GM18907 (cell line): ENCODE measurements around the gene PISD.

Source experiments
- ATAC-seq: cut with Tn5 transposase; IDR thresholded peaks from one replicate; pipeline ENCODE4 v1.9.1; 2021; ENCODE audit warnings: mild to moderate bottlenecking, moderate library complexity; ENCODE audit not compliant: unreplicated experiment

PISD gene

DNA sequence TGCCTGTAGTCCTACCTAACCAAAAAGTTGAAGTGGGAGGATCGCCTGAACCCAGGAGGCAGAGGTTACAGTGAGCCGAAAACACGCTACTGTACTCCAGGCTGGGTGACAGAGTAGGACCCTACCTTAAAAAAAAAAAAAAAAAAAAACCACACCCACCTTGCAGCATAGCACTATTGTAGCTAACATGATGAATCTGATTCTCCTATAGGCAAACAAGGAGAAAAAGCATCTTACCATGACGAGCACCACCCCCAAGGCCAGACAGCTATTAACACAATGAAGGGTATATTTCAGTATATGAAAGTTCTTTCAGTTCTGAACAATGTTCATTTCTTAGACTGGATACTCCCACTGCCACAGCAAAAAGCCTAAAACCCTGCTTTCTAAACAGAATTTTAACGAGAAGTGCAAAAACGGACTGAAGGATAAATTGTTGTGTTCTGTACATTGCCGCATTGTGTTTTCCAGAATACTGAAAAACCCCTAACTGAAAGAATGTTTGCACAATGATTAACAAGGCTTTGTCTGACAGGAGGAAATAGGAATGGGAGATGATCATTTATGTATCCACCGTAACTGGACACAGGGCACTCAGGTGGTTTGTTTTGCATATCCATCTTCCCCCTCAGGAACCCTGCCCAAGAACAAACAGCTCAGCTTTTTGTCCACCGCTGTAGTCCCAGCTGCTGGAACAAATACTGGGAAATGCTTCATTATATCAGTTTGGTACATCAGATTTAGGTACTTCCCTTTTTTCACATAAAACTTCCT lies 8.9 kb downstream of the PISD start:
- ATAC-seq: no peak

DNA sequence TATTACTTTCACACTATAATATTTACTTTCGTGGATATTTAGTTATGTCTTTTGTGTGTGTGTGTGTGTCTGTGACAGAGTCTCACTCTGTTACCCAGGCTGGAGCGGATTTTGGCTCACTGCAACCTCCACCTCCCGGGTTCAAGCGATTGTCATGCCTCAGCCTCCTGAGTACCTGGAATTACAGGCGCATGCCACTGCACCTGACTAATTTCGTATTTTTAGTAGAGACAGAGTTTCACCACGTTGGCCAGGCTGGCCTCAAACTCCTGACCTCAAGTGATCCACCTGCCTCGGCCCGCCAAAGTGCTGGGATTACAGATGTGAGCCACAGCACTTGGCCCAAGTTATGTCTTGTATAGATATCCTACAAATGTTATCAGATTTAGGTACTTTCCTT lies 9.9 kb downstream of the PISD start:
- ATAC-seq: no peak

DNA sequence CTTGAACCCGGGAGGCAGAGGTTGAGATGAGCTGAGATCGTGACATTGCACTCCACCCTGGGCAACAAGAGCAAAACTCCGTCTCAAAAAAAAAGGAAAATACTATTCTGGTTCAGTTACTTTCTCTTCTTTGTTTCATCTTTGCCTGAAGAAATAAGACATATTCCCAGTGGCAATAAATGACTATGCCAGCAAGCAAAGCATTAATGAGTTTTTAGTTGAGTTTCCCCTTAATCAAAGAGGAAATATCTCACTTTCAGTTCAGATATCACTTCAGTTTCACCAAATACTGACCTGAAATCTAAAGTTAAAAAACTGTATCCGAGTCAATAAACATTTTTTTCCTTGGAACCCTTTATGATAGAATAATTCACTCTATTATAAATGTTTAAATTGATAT lies 10.4 kb downstream of the PISD start:
- no peak for ATAC-seq

DNA sequence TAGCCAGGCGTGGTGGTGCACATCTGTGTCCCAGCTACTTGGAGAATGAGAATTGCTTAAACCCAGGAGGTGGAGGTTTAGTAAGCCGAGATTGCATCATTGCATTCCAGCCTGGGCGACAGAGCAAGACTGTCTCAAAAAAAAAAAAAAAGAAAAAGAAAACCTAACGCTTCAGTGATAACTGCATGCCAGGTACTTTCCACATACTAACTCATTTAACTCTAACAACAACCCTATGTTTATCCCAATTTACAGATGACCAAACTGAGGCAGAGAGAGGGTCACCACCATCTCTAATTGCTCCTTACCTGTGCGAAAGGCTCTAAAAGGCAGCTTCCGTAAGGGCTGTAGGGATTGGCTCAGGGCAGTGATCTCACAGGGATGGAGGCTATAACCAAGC lies 11.6 kb downstream of the PISD start:
- no peak for ATAC-seq

DNA sequence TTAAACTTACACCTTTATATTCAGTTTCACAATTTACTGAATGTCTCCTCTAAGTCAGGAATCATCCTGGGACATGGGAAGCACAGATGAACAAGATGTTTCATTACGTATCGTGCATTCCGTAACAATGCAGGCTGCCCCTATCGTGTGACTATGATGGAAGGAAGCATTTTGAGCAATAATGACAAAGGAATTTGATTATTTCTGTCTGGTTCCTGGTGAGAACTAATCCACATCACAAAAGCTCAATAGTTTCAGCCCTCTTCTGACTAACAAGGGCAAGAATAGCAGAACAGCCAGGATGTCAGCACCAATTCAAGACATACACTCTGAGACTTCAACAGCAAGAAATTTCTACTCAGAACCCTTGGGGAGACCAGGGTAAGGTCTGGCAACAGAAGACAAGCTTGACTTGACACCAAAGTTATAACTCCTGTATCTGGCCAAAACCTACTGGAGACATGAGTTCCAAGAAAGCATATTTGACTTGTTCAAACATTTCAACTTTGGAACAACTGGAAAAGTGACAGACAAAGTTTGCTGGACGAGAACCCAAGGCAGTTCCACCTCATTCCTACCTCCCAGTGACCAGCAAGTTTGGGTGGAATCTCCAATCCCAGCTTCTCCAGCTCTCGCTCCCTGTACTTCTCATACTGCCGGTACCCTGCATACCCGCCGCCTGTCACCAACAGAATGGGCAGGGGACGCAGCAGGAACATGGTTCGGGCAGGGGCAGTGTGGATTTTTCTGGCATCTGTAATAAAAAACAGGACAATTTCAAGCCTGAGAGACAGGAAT lies 14.3 kb downstream of the PISD start:
- no peak for ATAC-seq

DNA sequence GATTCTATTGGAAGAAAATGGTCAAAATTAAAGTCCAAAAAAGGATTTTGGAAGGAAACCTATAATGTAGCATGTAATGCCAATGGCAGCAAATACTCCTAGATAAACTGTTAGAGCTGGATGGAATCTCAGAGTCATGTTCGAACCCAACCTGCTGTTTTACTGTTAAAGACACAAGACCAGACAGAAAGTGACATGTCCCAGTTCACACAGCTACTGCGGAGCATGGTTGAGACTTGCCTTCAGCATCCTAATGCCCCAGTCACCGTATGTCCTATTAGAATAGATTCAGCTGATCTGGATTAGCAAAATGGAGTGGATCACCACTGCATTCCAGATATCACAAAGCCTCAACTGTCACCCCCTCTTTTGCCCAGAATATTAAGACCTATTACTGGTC lies 14.9 kb downstream of the PISD start:
- ATAC-seq: no peak

DNA sequence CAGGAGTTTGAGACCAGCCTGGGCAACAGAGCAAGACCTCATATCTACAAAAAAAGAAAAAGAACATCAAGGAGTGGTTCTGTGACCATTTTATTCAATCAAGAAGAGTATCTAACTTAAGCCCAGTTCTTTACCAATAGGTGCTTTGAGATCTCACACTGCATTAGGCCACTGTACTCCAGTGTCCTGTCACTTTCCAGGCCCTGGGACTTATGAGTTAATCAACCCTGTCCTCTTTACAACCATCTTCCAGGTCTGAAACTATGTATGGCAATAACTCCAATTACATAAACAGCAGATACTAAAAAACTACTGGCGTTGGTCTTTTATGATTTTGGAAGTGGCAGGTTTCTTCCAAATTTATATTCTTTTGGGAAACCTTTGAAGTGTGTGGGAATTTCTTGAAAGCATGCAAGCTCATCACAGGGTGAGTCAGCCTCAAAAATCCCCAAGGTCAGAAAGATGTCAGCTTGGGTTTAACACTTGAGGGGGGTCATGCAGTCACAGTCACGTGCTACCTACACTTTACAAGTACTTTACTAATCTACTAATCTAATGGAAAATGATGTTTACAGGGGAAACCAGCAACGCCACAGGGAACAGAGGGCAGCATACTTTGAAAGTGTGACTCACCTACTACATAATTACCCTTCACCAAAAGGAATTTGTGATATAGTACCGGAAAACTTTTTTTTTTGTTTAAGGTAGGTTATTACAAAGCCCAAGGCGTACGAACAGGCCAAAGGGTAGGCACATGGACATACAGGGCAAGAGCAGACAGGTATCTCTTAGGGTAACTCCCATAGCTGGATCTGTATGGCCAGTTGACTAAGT lies 15.6 kb downstream of the PISD start:
- peak; percentile 58 for ATAC-seq

DNA sequence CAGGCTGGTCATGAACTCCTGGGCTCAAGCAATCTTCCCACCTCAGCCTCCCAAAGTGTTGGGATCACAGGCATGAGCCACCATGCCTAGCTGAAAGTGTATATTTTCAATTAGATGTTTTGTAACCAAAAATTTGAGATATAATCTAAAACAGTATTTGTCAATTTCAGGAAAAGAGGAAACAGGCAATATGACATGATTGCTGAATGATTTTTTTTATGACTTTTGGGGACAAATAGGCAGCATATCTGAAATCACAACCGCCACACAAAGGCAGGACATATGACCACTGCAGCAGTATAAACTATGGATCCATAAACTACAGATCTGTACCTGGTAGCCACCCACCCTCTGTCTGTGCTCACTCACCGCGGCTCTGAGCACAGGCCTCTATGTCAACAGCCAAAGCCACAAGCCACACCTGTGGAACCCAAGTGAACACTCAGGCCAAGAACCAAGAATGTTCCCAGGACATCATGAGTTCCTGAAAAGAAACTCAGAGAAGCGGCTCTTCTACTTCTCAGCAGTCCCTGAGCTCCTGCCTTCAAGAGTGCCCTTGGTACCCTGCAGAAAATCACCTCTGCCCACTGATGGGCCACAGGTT lies 22.5 kb downstream of the PISD start:
- ATAC-seq: no peak

DNA sequence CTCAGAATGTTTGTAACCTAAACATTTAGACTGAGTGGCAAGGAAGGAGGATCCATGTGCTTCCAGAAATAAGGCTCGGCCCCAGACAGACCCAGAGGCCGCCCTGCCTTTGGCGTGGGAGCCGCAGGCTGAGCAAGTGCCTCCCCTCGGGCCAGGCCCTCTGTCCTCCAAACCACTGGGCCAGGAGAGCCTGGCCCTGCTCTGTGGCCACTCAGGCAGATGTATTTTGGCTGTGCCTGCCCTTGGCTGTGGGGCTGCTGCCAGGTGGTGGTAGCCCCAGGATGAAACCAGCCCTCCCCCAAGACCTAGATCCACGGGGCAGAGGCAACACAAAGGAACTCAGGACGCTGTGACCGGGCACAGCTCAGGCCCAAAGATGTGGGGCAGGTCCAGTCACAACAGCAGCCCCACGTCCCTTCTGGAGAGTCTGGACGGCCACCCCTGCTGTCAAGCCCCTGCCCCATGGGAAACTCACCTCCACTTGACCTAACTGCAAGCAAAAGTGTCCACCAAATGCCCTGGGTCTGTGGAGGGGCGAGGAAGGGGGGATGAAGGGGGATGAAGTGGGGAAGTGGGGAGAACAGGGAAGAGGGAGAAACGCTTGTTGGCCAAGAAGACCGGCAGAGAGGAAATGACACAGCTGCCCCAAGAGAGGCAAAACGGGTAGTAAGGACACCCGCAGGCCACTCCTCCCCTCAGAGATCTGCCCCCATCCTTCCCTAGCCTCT lies 24.0 kb downstream of the PISD start:
- ATAC-seq: peak; percentile 42

DNA sequence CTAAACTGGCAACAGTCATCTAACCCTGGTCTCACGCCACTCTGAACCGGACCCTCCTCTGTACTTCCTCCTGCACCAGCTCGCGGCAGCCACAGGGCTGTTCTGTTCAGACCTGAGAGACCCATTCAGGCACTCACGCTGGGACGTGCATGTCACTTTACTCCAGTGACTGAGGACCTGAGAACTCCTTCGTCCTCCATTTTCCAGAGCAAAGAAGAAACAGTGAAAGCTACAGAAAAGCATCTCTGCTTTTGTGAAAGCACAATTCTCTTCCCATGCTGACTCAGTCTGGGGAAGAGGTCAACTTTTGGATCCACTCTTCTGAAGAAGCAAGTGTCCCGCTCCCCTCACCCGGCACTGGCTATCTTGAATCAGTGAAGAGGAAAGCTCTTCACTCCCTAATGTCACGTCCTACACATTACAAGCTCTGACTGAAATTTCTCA lies 24.5 kb downstream of the PISD start:
- peak; percentile 56 for ATAC-seq

DNA sequence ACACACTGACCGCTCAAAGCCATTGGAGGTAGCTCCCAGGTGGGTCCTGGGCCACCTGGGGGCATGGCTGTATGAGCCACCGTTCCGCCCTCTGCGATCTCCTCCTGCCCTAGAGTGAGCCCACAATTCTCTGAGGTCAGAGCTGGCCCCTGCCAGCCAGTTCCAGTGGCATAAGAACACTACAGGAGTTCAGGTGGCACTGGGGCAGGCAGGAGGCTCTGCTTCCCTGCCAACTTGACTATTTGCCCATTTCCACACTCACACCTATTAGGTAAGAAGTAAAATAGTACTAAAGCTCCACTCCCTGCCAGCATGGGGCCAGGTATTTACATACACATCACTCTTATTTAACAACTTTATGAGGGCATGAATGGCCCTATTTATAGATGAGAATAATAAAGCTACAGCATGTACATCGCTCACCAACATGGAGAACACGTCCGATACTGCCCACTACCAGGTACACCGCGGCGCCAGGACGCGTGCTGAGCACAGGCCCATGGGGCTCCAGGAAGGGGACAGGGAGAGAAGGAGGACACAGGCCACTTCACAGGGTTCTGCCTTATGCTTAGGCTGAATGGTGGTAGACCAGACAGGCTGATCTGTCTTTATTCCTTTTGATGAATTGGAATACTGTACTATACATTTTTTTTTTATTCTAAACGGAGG lies 26.2 kb downstream of the PISD start:
- ATAC-seq: no peak

DNA sequence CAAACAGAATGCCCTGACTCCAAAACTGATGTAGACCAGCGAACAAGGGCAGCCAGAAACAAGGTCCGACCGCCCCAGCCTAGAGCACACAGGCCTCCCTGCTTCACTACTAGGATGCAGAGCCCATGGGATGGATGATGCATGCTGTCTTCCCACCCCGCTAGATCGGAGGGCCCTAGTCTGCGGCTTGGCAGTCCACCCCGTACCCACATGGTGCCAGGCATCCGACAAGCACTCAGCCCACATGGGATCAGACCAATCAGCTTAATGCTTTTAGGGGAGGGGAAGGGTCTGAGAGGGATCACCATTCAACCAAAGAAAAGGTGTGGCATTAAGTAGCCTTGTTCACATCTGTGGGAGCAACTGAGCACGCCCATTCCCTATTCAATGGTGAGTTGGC lies 30.6 kb downstream of the PISD start:
- no peak for ATAC-seq

DNA sequence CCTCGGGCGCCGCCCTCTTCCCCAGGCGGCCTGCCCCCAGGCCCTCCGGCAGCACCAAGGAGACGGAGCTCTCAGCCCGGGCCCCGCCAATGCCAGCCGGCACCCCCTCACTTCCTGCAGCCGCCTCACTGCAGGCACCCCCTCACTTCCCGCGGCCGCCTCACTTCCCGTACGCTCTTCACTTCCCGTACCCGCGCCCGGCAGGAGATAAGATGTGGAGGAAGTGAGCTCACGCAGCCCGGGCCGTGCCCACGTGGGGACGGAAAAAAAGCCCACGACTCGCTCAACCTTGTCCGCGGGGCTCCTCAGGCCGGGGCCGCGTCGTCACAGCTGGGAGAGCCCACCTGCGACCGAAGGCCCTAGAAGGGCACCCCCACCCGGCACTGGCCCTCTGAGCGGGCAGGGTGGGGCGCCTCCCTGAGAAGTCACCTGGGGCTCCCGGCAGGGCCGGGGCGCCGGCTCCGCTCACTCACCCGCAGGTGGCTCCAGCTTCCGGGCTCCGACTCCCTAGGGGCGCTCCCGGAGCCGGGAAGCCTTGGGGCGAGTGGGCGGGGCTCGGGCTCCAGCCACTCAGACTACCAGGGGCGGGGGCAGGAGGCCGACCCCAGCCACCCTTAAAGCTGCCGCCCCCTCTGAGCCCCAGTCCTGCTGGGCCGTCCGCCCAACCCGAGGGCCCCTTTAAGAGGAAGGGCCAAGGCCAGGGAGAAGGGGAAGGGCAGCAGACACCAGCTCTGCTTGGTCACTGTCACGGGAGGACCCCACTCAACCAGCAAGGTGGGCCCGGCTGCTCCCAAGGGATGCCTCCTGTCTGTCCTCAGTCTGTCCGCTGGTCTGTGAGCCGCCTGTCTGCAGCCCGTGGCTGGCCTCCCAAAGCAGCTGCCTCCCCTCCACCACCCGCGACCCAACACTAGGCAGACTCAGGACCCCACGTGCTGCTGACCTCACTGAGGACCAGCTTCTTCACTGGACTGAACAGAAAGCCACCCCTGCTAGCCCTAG lies 31.4 kb downstream of the PISD start:
- peak; percentile 65 for ATAC-seq

DNA sequence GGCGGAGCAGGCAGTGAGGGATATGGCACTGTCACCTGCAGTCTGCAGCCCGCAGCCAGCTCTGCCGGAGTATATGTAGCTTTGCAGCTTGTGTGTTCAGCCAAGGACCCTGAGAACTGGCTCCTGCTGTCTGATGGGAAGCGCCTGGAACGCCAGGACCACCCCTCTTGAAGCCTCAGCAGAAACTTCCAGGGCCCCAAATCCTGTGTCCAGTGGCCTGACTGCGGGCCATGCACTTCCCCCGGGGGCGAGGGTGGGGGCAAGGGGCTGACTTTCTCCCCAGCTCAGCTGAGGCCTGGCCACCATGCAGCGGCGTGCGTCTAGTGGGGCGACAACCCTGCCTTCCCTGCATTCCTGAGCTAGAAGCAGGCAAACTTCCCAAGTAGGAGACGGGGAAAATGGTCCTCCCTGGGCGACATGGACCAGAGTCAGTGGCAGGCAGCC lies 32.3 kb downstream of the PISD start:
- ATAC-seq: no peak

DNA sequence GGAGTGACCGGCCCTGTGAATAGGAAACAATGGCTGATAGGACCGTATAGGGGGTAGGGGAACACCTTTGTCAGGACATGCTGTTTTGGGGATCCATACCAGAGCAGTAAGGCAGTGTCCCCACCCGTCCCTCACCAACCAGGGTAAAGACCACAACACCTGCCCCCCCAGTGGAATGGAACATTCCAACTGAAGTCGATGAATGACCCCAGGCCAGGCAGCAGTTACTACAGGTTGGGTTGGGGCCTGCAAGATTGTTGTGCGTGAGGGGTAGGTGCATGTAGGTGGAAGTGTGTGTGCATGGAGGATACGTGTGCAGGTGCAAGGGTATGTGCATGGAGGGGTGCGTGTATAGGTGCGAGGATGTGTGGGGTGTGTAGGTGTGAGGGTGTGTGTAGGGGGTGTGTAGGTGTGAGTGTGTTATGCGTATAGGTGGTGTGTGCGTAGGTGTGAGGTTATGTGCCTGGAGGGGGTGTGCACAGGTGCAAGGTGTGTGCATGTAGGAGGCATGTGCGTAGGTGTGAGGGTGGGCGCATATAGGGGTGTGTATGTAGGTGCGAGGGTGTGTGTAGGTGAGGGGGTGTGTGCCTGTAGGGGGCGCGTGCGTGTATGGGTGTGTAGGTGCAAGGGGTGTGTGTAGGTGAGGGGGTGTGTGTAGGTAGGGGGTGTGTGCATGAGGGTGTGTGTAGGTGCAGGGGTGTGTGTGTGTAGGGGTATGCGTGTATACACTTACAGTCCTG lies 32.9 kb downstream of the PISD start:
- no peak for ATAC-seq

DNA sequence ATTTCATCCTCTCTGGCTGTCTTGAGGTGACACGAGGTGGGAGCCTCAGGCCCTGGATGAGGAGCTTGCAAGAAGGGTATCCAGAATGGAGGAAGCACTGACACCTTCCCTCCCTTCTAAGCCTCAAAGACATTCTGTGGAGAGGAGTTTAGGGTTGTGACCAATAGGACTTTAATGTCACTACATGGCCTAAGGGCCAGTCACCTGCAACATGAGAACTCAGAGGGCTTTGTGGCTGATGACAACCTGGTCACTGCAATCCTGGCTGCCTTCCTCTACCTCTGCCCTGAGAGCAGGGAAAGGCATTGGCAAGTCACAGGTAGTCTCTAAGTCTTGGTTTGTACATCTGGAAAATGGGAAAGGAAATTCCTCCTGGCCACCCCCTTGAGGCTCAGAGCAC lies 33.7 kb downstream of the PISD start:
- no peak for ATAC-seq

DNA sequence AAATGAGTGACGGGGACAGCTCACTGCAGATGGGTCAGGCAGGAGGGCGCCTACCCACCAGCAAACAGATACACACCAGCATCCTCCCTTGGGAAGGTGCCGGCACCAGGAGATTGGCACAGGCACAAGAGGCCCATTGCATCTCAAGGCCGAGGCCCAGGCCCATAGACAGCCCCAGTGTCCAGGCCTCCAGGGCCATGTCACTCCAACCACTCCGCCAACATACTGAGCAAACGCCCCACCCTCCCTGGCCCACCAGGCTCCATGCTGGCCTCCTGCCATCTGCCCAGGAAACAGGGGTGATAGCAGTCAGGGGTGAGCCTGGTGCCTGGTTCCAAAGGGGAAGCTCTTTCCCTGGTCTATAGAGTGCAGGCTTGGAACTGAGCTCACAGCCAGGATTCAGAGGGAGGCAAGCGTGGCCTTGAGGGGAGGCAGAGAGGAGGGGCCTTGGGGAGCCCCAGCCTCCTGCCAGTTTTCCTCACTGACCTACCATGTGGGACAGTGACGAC lies 34.7 kb downstream of the PISD start:
- ATAC-seq: no peak
